GM23338 (cell line): ENCODE results near the gene CPNE4. TPM values are rescaled to one million over a fixed set of nuclear protein-coding genes. Genes with fewer than 3 reads are reported as not detected.

Experiments
- ATAC-seq: fragments of 200-7000 bp; cut with Tn5 transposase; 3 replicates; pipeline ENCODE4 v1.9.1; 2020
- DNase-seq: peaks from one replicate; pipeline ENCODE4 v3.0.0-alpha.2; 2015; ENCODE audit warnings: low spot score
- H2AFZ ChIP-seq: fragments of 200-600 bp; sonication (generic); 2 replicates; pipeline ENCODE4 v1.8.0; 2016; ENCODE audit warnings: antibody characterized with exemption, mild to moderate bottlenecking, moderate library complexity
- H3F3A ChIP-seq: fragments of 200-600 bp; sonication (generic); replicated peaks from 2 replicates; pipeline ENCODE4 v1.8.0; 2017; ENCODE audit warnings: antibody characterized with exemption, mixed run types, low read depth
- H3K27ac ChIP-seq: fragments of 200-600 bp; sonication (generic); 2 replicates; pipeline ENCODE4 v1.6.1; 2016; ENCODE audit warnings: low read depth
- H3K27me3 ChIP-seq: fragments of 200-600 bp; sonication (generic); 2 replicates; pipeline ENCODE4 v1.8.0; 2016; ENCODE audit warnings: mild to moderate bottlenecking, mixed run types, moderate library complexity; ENCODE audit not compliant: insufficient read depth
- H3K36me3 ChIP-seq: fragments of 200-600 bp; sonication (generic); 2 replicates; pipeline ENCODE4 v1.8.0; 2016; ENCODE audit warnings: mild to moderate bottlenecking; ENCODE audit not compliant: insufficient read depth
- H3K4me1 ChIP-seq: fragments of 200-600 bp; sonication (generic); 2 replicates; pipeline ENCODE4 v1.8.0; 2016; ENCODE audit warnings: mild to moderate bottlenecking, moderate library complexity; ENCODE audit not compliant: insufficient read depth
- H3K4me2 ChIP-seq: fragments of 200-600 bp; sonication (generic); 2 replicates; pipeline ENCODE4 v1.7.1; 2017; ENCODE audit warnings: mixed run types
- H3K4me3 ChIP-seq: fragments of 200-600 bp; sonication (generic); 2 replicates; pipeline ENCODE4 v1.6.1; 2016; ENCODE audit warnings: mixed run types
- H3K79me2 ChIP-seq: fragments of 200-600 bp; sonication (generic); replicated peaks from 2 replicates; pipeline ENCODE4 v1.8.0; 2017; ENCODE audit warnings: mild to moderate bottlenecking; ENCODE audit not compliant: insufficient read depth
- H3K9me2 ChIP-seq: fragments of 200-600 bp; sonication (generic); 2 replicates; pipeline ENCODE4 v1.8.0; 2017; ENCODE audit not compliant: insufficient read depth
- H4K20me1 ChIP-seq: fragments of 200-600 bp; sonication (generic); replicated peaks from 2 replicates; pipeline ENCODE4 v1.8.0; 2017; ENCODE audit warnings: mild to moderate bottlenecking; ENCODE audit not compliant: insufficient read depth
- H3K27ac Mint-ChIP-seq: 2 replicates; pipeline ENCODE4 v1.8.0; 2020; ENCODE audit warnings: inconsistent platforms, mild to moderate bottlenecking, moderate library complexity, mixed read lengths
- H3K27me3 Mint-ChIP-seq: 3 replicates; pipeline ENCODE4 v1.8.0; 2022; ENCODE audit warnings: low read depth, mild to moderate bottlenecking, moderate library complexity, mixed read lengths, inconsistent platforms; ENCODE audit not compliant: insufficient read depth, poor library complexity
- H3K36me3 Mint-ChIP-seq: 3 replicates; pipeline ENCODE4 v1.8.0; 2021; ENCODE audit warnings: low read depth, mild to moderate bottlenecking, inconsistent platforms, moderate library complexity, mixed read lengths
- H3K4me1 Mint-ChIP-seq: 3 replicates; pipeline ENCODE4 v1.8.0; 2020; ENCODE audit warnings: mild to moderate bottlenecking, inconsistent platforms, mixed read lengths
- H3K4me3 Mint-ChIP-seq: 3 replicates; pipeline ENCODE4 v1.8.0; 2021; ENCODE audit warnings: moderate library complexity, mild to moderate bottlenecking, inconsistent platforms, mixed read lengths
- H3K9me3 Mint-ChIP-seq: 3 replicates; pipeline ENCODE4 v1.8.0; 2020; ENCODE audit warnings: moderate library complexity, mild to moderate bottlenecking, inconsistent platforms, mixed read lengths
- CREB1 ChIP-seq: fragments of 250-450 bp; sonication (Bioruptor Pico); IDR thresholded peaks from 2 replicates; pipeline ENCODE4 v1.5.0; 2020; ENCODE audit warnings: low read depth, mild to moderate bottlenecking, moderate library complexity
- CTCF ChIP-seq, 2 experiments: fragments of 200-600 bp in 1 of 2; sonication (generic) in 1 of 2; conservative IDR thresholded peaks; 2 replicates each; pipeline versions ENCODE4 v1.5.1 to v1.6.1; 2016 to 2017; ENCODE audit warnings: antibody characterized with exemption in 2 of 2, low read depth in 2 of 2, mild to moderate bottlenecking in 2 of 2, moderate library complexity in 1 of 2
- ETS1 ChIP-seq: IDR thresholded peaks from 2 replicates; pipeline ENCODE4 v1.6.1; 2016; ENCODE audit warnings: antibody characterized with exemption
- EZH2 ChIP-seq: fragments of 200-600 bp; sonication (generic); IDR thresholded peaks from one replicate; pipeline ENCODE4 v1.8.0; 2017; ENCODE audit warnings: antibody characterized with exemption, mild to moderate bottlenecking, low read depth; ENCODE audit not compliant: unreplicated experiment
- EZH2phosphoT487 ChIP-seq: fragments of 200-600 bp; sonication (generic); IDR thresholded peaks from one replicate; pipeline ENCODE4 v1.8.1; 2018; ENCODE audit warnings: antibody characterized with exemption; ENCODE audit not compliant: unreplicated experiment
- JUNB ChIP-seq: IDR thresholded peaks from one replicate; pipeline ENCODE4 v1.6.1; 2016; ENCODE audit warnings: antibody characterized with exemption; ENCODE audit not compliant: unreplicated experiment
- NANOG ChIP-seq: IDR thresholded peaks from 2 replicates; pipeline ENCODE4 v1.6.1; 2016; ENCODE audit warnings: antibody characterized with exemption, borderline replicate concordance
- POLR2AphosphoS5 ChIP-seq: IDR thresholded peaks from 2 replicates; pipeline ENCODE4 v1.6.1; 2016; ENCODE audit warnings: antibody characterized with exemption, low read depth
- STAT1 ChIP-seq: IDR thresholded peaks from one replicate; pipeline ENCODE4 v1.6.1; 2016; ENCODE audit warnings: antibody characterized with exemption; ENCODE audit not compliant: unreplicated experiment
- ZNF114 ChIP-seq: fragments of 250-450 bp; sonication (Bioruptor Pico); IDR thresholded peaks from 2 replicates; pipeline ENCODE4 v1.5.0; 2020; ENCODE audit warnings: mild to moderate bottlenecking, moderate library complexity
- ZNF331 ChIP-seq: fragments of 250-450 bp; sonication (Bioruptor Pico); IDR thresholded peaks from 2 replicates; pipeline ENCODE4 v1.5.0; 2020; ENCODE audit warnings: low read depth, mild to moderate bottlenecking, moderate library complexity
- ZNF462 ChIP-seq: fragments of 250-450 bp; sonication (Bioruptor Pico); IDR thresholded peaks from 2 replicates; pipeline ENCODE4 v1.5.0; 2020; ENCODE audit warnings: mild to moderate bottlenecking, moderate library complexity
- polyA plus RNA-seq: library from polyadenylated mRNA; unstranded; fragments of >200 nt; fragmentation: Nextera tagmentation; extraction: Ambion mirVana; gene quantifications from 2 replicates; pipeline ENCODE4 v1.2.1, GENCODE V29; 2016
- total RNA-seq: library from RNA; depleted of rRNA; stranded (reverse); fragments of >200 nt; shearing (Covaris generic); gene quantifications from 2 replicates; pipeline ENCODE4 v1.2.3, GENCODE V29; 2014
- TF ChIP-seq, protein P1 (sequence below): IDR thresholded peaks from one replicate; pipeline ENCODE4 v1.6.1; 2018; ENCODE audit warnings: antibody characterized with exemption; ENCODE audit not compliant: unreplicated experiment

CPNE4 gene
- total and polyA plus RNA-seq, 2 experiments from 2014 or later, result 2.0 to 6.5 TPM

- peaks cover 8% of the 10 kb centered on the region; the same call in 2 of the 3 replicates for H3K4me1 Mint-ChIP-seq
- DNase-seq (no peak), ATAC-seq (no peak)
- no peak overlapping the region for H3K4me3 ChIP-seq
- H3K27me3 Mint-ChIP-seq, result peaks cover 3% of the 10 kb centered on the region
- no peak overlapping the region for H3K27ac ChIP-seq
- H3K4me3 Mint-ChIP-seq, result no peak overlapping the region
- no peak overlapping the region for H3K27ac Mint-ChIP-seq
- H3K9me2 ChIP-seq, result peaks cover 12% of the 10 kb centered on the region; the same call in 1 of the 2 replicates
- H3K79me2 ChIP-seq, result no peaks in the 10 kb centered on the region
- no peaks in the 10 kb centered on the region; the same call in 1 of the 2 replicates for H3K4me1 ChIP-seq
- no peaks in the 10 kb centered on the region for H4K20me1 ChIP-seq
- H3K27me3 ChIP-seq, result no peaks in the 10 kb centered on the region
- H3K4me2 ChIP-seq, result no peak overlapping the region
- H3K36me3 Mint-ChIP-seq, result peaks cover 12% of the 10 kb centered on the region; the same call in 2 of the 3 replicates
- TF ChIP-seq JUNB (no peak), STAT1 (no peak), CTCF (conservative IDR thresholded peaks at IDR 0.05; ENCODE audit: low read depth in 2 of 2) (no peak), ZNF462 (CRISPR knock-in tag) (no peak), EZH2phosphoT487 (no peak), ZNF331 (no peak), ZNF114 (CRISPR knock-in tag) (no peak), NANOG (no peak), POLR2AphosphoS5 (no peak), EZH2 (no peak), CREB1 (CRISPR knock-in tag) (no peak), ETS1 (no peak)
- TF ChIP-seq, protein P1, sequence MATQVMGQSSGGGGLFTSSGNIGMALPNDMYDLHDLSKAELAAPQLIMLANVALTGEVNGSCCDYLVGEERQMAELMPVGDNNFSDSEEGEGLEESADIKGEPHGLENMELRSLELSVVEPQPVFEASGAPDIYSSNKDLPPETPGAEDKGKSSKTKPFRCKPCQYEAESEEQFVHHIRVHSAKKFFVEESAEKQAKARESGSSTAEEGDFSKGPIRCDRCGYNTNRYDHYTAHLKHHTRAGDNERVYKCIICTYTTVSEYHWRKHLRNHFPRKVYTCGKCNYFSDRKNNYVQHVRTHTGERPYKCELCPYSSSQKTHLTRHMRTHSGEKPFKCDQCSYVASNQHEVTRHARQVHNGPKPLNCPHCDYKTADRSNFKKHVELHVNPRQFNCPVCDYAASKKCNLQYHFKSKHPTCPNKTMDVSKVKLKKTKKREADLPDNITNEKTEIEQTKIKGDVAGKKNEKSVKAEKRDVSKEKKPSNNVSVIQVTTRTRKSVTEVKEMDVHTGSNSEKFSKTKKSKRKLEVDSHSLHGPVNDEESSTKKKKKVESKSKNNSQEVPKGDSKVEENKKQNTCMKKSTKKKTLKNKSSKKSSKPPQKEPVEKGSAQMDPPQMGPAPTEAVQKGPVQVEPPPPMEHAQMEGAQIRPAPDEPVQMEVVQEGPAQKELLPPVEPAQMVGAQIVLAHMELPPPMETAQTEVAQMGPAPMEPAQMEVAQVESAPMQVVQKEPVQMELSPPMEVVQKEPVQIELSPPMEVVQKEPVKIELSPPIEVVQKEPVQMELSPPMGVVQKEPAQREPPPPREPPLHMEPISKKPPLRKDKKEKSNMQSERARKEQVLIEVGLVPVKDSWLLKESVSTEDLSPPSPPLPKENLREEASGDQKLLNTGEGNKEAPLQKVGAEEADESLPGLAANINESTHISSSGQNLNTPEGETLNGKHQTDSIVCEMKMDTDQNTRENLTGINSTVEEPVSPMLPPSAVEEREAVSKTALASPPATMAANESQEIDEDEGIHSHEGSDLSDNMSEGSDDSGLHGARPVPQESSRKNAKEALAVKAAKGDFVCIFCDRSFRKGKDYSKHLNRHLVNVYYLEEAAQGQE, result no peak
- no peaks in the 10 kb centered on the region for H3F3A ChIP-seq
- no peaks in the 10 kb centered on the region for H3K36me3 ChIP-seq
- no peak overlapping the region for H2AFZ ChIP-seq
- peaks cover 21% of the 10 kb centered on the region for H3K9me3 Mint-ChIP-seq
Measured at GRCh38 chr3:131755380-131755779, 279.4 kb downstream of the CPNE4 start.
